DND-41 (cell line): ENCODE measurements around the gene ADIRF.

ENCODE experiments used
- EZH2 ChIP-seq: IDR thresholded peaks from 3 replicates; pipeline ENCODE4 v1.6.1; 2012; ENCODE audit warnings: borderline replicate concordance, low read depth, mild to moderate bottlenecking, moderate library complexity, low read length, inconsistent platforms; ENCODE audit not compliant: severe bottlenecking
- TF ChIP-seq, protein P1 (sequence below): IDR thresholded peaks from 2 replicates; pipeline ENCODE4 v1.5.1; 2012; ENCODE audit warnings: borderline replicate concordance, low read length, moderate library complexity, mild to moderate bottlenecking; ENCODE audit not compliant: poor library complexity, severe bottlenecking; ENCODE audit errors: extremely low read depth

DNA sequence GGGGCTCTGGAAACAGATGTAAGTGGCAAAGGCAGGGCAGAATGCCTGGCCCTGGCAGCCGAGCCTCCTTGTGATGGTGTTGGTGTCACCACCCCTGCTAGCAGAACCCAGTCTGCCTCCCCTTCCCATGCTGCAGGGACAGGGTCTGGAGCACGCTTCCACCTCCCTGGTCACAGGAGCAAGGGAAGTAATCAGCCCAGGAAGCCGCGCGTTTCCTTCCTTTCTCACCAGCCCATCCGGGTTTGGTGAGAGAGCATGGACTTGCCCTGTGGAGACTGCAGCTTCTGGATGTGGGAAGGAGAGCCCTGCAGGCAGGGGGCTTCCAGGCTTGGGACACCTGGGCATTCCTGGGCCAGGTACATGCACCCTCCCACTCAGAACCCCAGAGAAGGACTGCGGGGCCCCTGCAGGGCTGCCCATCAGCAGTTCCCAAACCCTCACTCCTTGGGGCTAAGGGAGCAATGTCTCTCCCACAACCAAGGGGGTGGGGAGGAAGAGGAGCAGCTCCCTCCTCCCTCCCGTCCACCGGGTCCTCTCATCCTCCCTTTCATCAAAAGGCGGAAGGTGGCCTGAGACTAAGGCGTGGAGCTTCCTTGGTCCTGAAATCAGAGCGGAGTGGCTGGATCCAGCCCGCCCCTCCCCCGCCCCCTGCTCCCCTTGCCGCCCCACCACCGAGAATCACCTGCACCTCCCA lies 12.6 kb upstream of the ADIRF start:
- TF ChIP-seq, protein P1, sequence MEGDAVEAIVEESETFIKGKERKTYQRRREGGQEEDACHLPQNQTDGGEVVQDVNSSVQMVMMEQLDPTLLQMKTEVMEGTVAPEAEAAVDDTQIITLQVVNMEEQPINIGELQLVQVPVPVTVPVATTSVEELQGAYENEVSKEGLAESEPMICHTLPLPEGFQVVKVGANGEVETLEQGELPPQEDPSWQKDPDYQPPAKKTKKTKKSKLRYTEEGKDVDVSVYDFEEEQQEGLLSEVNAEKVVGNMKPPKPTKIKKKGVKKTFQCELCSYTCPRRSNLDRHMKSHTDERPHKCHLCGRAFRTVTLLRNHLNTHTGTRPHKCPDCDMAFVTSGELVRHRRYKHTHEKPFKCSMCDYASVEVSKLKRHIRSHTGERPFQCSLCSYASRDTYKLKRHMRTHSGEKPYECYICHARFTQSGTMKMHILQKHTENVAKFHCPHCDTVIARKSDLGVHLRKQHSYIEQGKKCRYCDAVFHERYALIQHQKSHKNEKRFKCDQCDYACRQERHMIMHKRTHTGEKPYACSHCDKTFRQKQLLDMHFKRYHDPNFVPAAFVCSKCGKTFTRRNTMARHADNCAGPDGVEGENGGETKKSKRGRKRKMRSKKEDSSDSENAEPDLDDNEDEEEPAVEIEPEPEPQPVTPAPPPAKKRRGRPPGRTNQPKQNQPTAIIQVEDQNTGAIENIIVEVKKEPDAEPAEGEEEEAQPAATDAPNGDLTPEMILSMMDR: no peak
- TF ChIP-seq EZH2: no peak
